WTC11 (cell line): ENCODE measurements around the gene SNX20. TPM values are rescaled to one million over a fixed set of nuclear protein-coding genes. Genes with fewer than 3 reads are reported as not detected.

Source experiments
- ATAC-seq: fragments of 200-7000 bp; cut with Tn5 transposase; 2 replicates; pipeline ENCODE4 v1.10.0; 2021; ENCODE audit warnings: mild to moderate bottlenecking, moderate library complexity
- CTCF ChIA-PET: fragments of 300-600 bp; sonication (Branson Sonifier 250); formaldehyde crosslinking; loops from one replicate; lab custom pipeline; 2021; ENCODE audit warnings: antibody characterized with exemption; lab: Charles Lee
- POLR2A ChIA-PET: fragments of 350-600 bp; sonication (Branson Sonifier 250); formaldehyde crosslinking; loops from one replicate; lab custom pipeline; 2021; ENCODE audit warnings: antibody characterized with exemption; lab: Charles Lee
- DNase-seq: peaks from one replicate; pipeline ENCODE4 v3.0.0; 2021; ENCODE audit warnings: low spot score
- H3K27ac Mint-ChIP-seq: 2 replicates; pipeline ENCODE4 v1.8.0; 2021; ENCODE audit warnings: mixed read lengths
- H3K27me3 Mint-ChIP-seq: 2 replicates; pipeline ENCODE4 v1.8.0; 2021; ENCODE audit warnings: low read depth, mild to moderate bottlenecking, moderate library complexity, mixed read lengths
- H3K36me3 Mint-ChIP-seq: 2 replicates; pipeline ENCODE4 v1.8.0; 2021; ENCODE audit warnings: mixed read lengths
- H3K4me1 Mint-ChIP-seq: 2 replicates; pipeline ENCODE4 v1.8.0; 2022; ENCODE audit warnings: mixed read lengths
- H3K4me3 Mint-ChIP-seq: 2 replicates; pipeline ENCODE4 v1.8.0; 2021; ENCODE audit warnings: mild to moderate bottlenecking, moderate library complexity, mixed read lengths
- H3K9me3 Mint-ChIP-seq: 2 replicates; pipeline ENCODE4 v1.8.0; 2021; ENCODE audit warnings: mixed read lengths
- ATF6 ChIP-seq: sonication (generic); formaldehyde crosslinking; IDR thresholded peaks from 2 replicates; pipeline ENCODE4 v1.8.1; 2023; ENCODE audit warnings: mild to moderate bottlenecking, missing genetic modification reagents
- CBFB ChIP-seq: sonication (generic); formaldehyde crosslinking; IDR thresholded peaks from 2 replicates; pipeline ENCODE4 v1.8.1; 2022; ENCODE audit warnings: mild to moderate bottlenecking, low read depth, missing genetic modification reagents
- CDX4 ChIP-seq: fragments of 250-450 bp; sonication (Bioruptor Pico); IDR thresholded peaks from 2 replicates; pipeline ENCODE4 v1.9.0; 2021; ENCODE audit warnings: moderate library complexity, mild to moderate bottlenecking, inconsistent platforms, borderline replicate concordance
- E2F5 ChIP-seq: sonication (generic); formaldehyde crosslinking; IDR thresholded peaks from 2 replicates; pipeline ENCODE4 v1.8.1; 2022; ENCODE audit warnings: mild to moderate bottlenecking, moderate library complexity, missing genetic modification reagents
- ESRRA ChIP-seq: sonication (generic); formaldehyde crosslinking; IDR thresholded peaks from 2 replicates; pipeline ENCODE4 v1.8.1; 2022; ENCODE audit warnings: mild to moderate bottlenecking, missing genetic modification reagents, borderline replicate concordance
- FOXK1 ChIP-seq: sonication (generic); formaldehyde crosslinking; IDR thresholded peaks from 2 replicates; pipeline ENCODE4 v1.8.0; 2022; ENCODE audit warnings: mild to moderate bottlenecking, moderate library complexity, missing genetic modification reagents
- FOXP4 ChIP-seq: sonication (generic); formaldehyde crosslinking; IDR thresholded peaks from 2 replicates; pipeline ENCODE4 v1.8.0; 2022; ENCODE audit warnings: mild to moderate bottlenecking, missing genetic modification reagents
- HMGXB4 ChIP-seq: sonication (generic); formaldehyde crosslinking; IDR thresholded peaks from 2 replicates; pipeline ENCODE4 v1.8.1; 2023; ENCODE audit warnings: mild to moderate bottlenecking, moderate library complexity, missing genetic modification reagents
- JAZF1 ChIP-seq: fragments of 250-450 bp; sonication (Bioruptor Pico); IDR thresholded peaks from 2 replicates; pipeline ENCODE4 v1.9.0; 2021; ENCODE audit warnings: moderate library complexity, mild to moderate bottlenecking, inconsistent platforms
- JUN ChIP-seq: sonication (generic); formaldehyde crosslinking; IDR thresholded peaks from 2 replicates; pipeline ENCODE4 v1.8.0; 2023; ENCODE audit warnings: mild to moderate bottlenecking, missing genetic modification reagents
- MLX ChIP-seq: sonication (generic); formaldehyde crosslinking; IDR thresholded peaks from 2 replicates; pipeline ENCODE4 v1.8.1; 2023; ENCODE audit warnings: mild to moderate bottlenecking, missing genetic modification reagents, moderate library complexity
- NR1H2 ChIP-seq: sonication (generic); formaldehyde crosslinking; IDR thresholded peaks from 2 replicates; pipeline ENCODE4 v1.9.0; 2021; ENCODE audit warnings: mild to moderate bottlenecking, moderate library complexity, missing genetic modification reagents
- RELA ChIP-seq: sonication (generic); formaldehyde crosslinking; IDR thresholded peaks from 2 replicates; pipeline ENCODE4 v1.8.1; 2022; ENCODE audit warnings: missing genetic modification reagents, mild to moderate bottlenecking, borderline replicate concordance
- TEAD4 ChIP-seq: sonication (generic); formaldehyde crosslinking; IDR thresholded peaks from 2 replicates; pipeline ENCODE4 v1.8.0; 2022; ENCODE audit warnings: mild to moderate bottlenecking, missing genetic modification reagents
- USF2 ChIP-seq: sonication (generic); formaldehyde crosslinking; IDR thresholded peaks from 2 replicates; pipeline ENCODE4 v1.8.1; 2023; ENCODE audit warnings: mild to moderate bottlenecking, missing genetic modification reagents, moderate library complexity
- ZNF232 ChIP-seq: sonication (generic); formaldehyde crosslinking; IDR thresholded peaks from 2 replicates; pipeline ENCODE4 v1.8.0; 2022; ENCODE audit warnings: mild to moderate bottlenecking, missing genetic modification reagents
- ZNF317 ChIP-seq: sonication (generic); formaldehyde crosslinking; IDR thresholded peaks from 2 replicates; pipeline ENCODE4 v1.8.1; 2023; ENCODE audit warnings: low read depth, mild to moderate bottlenecking, moderate library complexity, missing genetic modification reagents, borderline replicate concordance
- ZNF396 ChIP-seq: fragments of 250-450 bp; sonication (Bioruptor Pico); IDR thresholded peaks from 2 replicates; pipeline ENCODE4 v1.8.0; 2021; ENCODE audit warnings: mild to moderate bottlenecking, moderate library complexity, borderline replicate concordance
- ZNF425 ChIP-seq: fragments of 250-450 bp; sonication (Bioruptor Pico); conservative IDR thresholded peaks from 2 replicates; pipeline ENCODE4 v1.9.0; 2021; ENCODE audit warnings: mild to moderate bottlenecking
- ZSCAN18 ChIP-seq: fragments of 250-450 bp; sonication (Bioruptor Pico); IDR thresholded peaks from 2 replicates; pipeline ENCODE4 v2.1.2; 2022; ENCODE audit warnings: mild to moderate bottlenecking, moderate library complexity
- total RNA-seq: library from RNA; stranded (reverse); gene quantifications from 3 replicates; pipeline ENCODE4 v1.2.3, GENCODE V29; 2021

The SNX20 gene
- total RNA-seq, 1 experiment from 2014 or later = not detected

GRCh38 chr16:50709061-50709684 is 28.1 kb upstream of the SNX20 start (continued):
- TF ChIP-seq HMGXB4 (CRISPR knock-in tag) (no peak), ZNF317 (CRISPR knock-in tag) (no peak), ZNF232 (CRISPR knock-in tag) (no peak)
- TF ChIP-seq, all 79 proteins: peak for 0

- no peak for TF ChIP-seq FOXK1 (CRISPR knock-in tag)
- no peak for TF ChIP-seq ATF6 (CRISPR knock-in tag)
- no peak for TF ChIP-seq JUN (CRISPR knock-in tag)
- TF ChIP-seq USF2 = no peak
- TF ChIP-seq JAZF1 (CRISPR knock-in tag) = no peak
- no peak for TF ChIP-seq ZSCAN18 (CRISPR knock-in tag)
- TF ChIP-seq ESRRA (CRISPR knock-in tag) = no peak
- TF ChIP-seq ZNF396 (CRISPR knock-in tag) = no peak
- TF ChIP-seq MLX = no peak
- TF ChIP-seq FOXP4 (CRISPR knock-in tag) = no peak
- TF ChIP-seq E2F5 (CRISPR knock-in tag) = no peak
- no peak for TF ChIP-seq CBFB (CRISPR knock-in tag)
- no peak for TF ChIP-seq TEAD4
- no peak for TF ChIP-seq NR1H2 (CRISPR knock-in tag)
- no peak for TF ChIP-seq RELA (CRISPR knock-in tag)
- no peak for TF ChIP-seq ZNF425 (CRISPR knock-in tag)
- TF ChIP-seq ZNF317 (CRISPR knock-in tag) = no peak
- TF ChIP-seq ZNF232 (CRISPR knock-in tag) = no peak
- TF ChIP-seq CDX4 = no peak
- no peak overlapping the region for H3K27ac Mint-ChIP-seq
- POLR2A ChIA-PET = no interaction called here
- DNase-seq = no peak
- peaks cover 18% of the 10 kb centered on the region for H3K36me3 Mint-ChIP-seq
- CTCF ChIA-PET = interaction anchor here (0.6 kb wide), 1 partner anchor 340 kb away, joined by 8 read pairs; the partner anchor contains the start of gene BRD7
- H3K27me3 Mint-ChIP-seq = peaks cover 6% of the 10 kb centered on the region
- H3K4me1 Mint-ChIP-seq = peaks cover 3% of the 10 kb centered on the region; the same call in 1 of the 2 replicates
- peaks cover 23% of the 10 kb centered on the region for H3K9me3 Mint-ChIP-seq
- ATAC-seq = no peak
- H3K4me3 Mint-ChIP-seq = no peak overlapping the region
Measured at GRCh38 chr16:50708373-50709060, 27.4 kb upstream of the SNX20 start.
